Neutrophil (primary cell): Measurements from ENCODE around the gene ARHGEF6.
A peak's percentile ranks its signal among the peaks of the same experiment; 100 is the strongest.

Source experiments
- H3K27ac ChIP-seq: fragments of 200-600 bp; sonication (generic); 2 replicates; pipeline ENCODE4 v1.5.1; 2016; ENCODE audit warnings: mild to moderate bottlenecking, moderate library complexity
- H3K27me3 ChIP-seq: fragments of 200-600 bp; sonication (generic); 2 replicates; pipeline ENCODE4 v1.6.0; 2016; ENCODE audit warnings: mild to moderate bottlenecking
- H3K36me3 ChIP-seq: fragments of 200-600 bp; sonication (generic); 2 replicates; pipeline ENCODE4 v1.5.1; 2017
- H3K4me1 ChIP-seq, 2 experiments: fragments of 200-600 bp in 1 of 2; sonication (generic) in 1 of 2; 1 replicate in 1 of 2; 2 replicates in 1 of 2; pipeline versions ENCODE4 v1.5.1 to v1.6.1; 2013 to 2016; ENCODE audit warnings: low read depth in 1 of 2, low read length in 1 of 2, mild to moderate bottlenecking in 1 of 2, moderate library complexity in 1 of 2; ENCODE audit not compliant: control insufficient read depth in 1 of 2, insufficient read depth in 1 of 2
- H3K4me3 ChIP-seq, 2 experiments: fragments of 200-600 bp in 1 of 2; sonication (generic) in 1 of 2; 1 replicate in 1 of 2; 2 replicates in 1 of 2; pipeline ENCODE4 v1.5.1; 2013 to 2016; ENCODE audit warnings: low read depth in 1 of 2, low read length in 1 of 2, mild to moderate bottlenecking in 1 of 2, moderate library complexity in 1 of 2
- H3K9me3 ChIP-seq: fragments of 200-600 bp; sonication (generic); 2 replicates; pipeline ENCODE4 v1.5.1; 2016
- CTCF ChIP-seq: fragments of 200-600 bp; sonication (generic); IDR thresholded peaks from 2 replicates; pipeline ENCODE4 v1.5.1; 2016; ENCODE audit warnings: antibody characterized with exemption

Gene ARHGEF6

GRCh38 chrX:136718091-136718490 is 62.6 kb downstream of the ARHGEF6 start:
- H3K27me3 ChIP-seq, result no peaks in the 10 kb centered on the region
- no peak for TF ChIP-seq CTCF
- peaks cover 13 to 16% of the 10 kb centered on the region in 2 experiments for H3K4me1 ChIP-seq
- no peak overlapping the region for H3K27ac ChIP-seq
- no peaks in the 10 kb centered on the region for H3K9me3 ChIP-seq
- no peak overlapping the region for H3K4me3 ChIP-seq
- H3K36me3 ChIP-seq, result no peaks in the 10 kb centered on the region

GRCh38 chrX:136714626-136715599 is 65.8 kb downstream of the ARHGEF6 start:
- no peak overlapping the region for H3K4me3 ChIP-seq
- peak overlapping the region; percentile 63 for H3K27ac ChIP-seq
- TF ChIP-seq CTCF, result no peak
- peaks cover 4% of the 10 kb centered on the region for H3K36me3 ChIP-seq
- peaks cover 13 to 16% of the 10 kb centered on the region in 2 experiments for H3K4me1 ChIP-seq
- H3K9me3 ChIP-seq, result no peaks in the 10 kb centered on the region
- H3K27me3 ChIP-seq, result no peaks in the 10 kb centered on the region

- Histone ChIP-seq H3K27ac (no peak overlapping the region), H3K4me3 (no peak overlapping the region), H3K4me1 (peaks cover 13 to 16% of the 10 kb centered on the region in 2 experiments), H3K27me3 (no peaks in the 10 kb centered on the region), H3K9me3 (no peaks in the 10 kb centered on the region), H3K36me3 (peaks cover 13% of the 10 kb centered on the region)
- TF ChIP-seq CTCF, result no peak
These were observed 68.0 kb downstream of the ARHGEF6 start for GRCh38 chrX:136712650-136713310.

GRCh38 chrX:136711147-136711546 is 69.6 kb downstream of the ARHGEF6 start:
- Histone ChIP-seq H3K4me1 (peaks cover 13 to 16% of the 10 kb centered on the region in 2 experiments), H3K27me3 (no peaks in the 10 kb centered on the region), H3K9me3 (no peaks in the 10 kb centered on the region), H3K27ac (no peak overlapping the region), H3K36me3 (peaks cover 28% of the 10 kb centered on the region), H3K4me3 (no peak overlapping the region)
- no peak for TF ChIP-seq CTCF

- Histone ChIP-seq H3K27me3 (no peaks in the 10 kb centered on the region), H3K4me3 (no peak overlapping the region), H3K9me3 (no peaks in the 10 kb centered on the region), H3K36me3 (peaks cover 35% of the 10 kb centered on the region), H3K27ac (peak overlapping the region; percentile 18), H3K4me1 (peaks cover 7 to 11% of the 10 kb centered on the region in 2 experiments)
- TF ChIP-seq CTCF, result no peak
These were observed 70.3 kb downstream of the ARHGEF6 start for GRCh38 chrX:136710325-136710951.
